NCI-H774 (cell line): Measurements from ENCODE around the gene PGA5.
A peak's percentile ranks its signal among the peaks of the same experiment; 100 is the strongest.

ENCODE experiments used
- DNase-seq: peaks from one replicate; lab custom pipeline; 2025; lab: John Stamatoyannopoulos, UW

Gene PGA5

DNA sequence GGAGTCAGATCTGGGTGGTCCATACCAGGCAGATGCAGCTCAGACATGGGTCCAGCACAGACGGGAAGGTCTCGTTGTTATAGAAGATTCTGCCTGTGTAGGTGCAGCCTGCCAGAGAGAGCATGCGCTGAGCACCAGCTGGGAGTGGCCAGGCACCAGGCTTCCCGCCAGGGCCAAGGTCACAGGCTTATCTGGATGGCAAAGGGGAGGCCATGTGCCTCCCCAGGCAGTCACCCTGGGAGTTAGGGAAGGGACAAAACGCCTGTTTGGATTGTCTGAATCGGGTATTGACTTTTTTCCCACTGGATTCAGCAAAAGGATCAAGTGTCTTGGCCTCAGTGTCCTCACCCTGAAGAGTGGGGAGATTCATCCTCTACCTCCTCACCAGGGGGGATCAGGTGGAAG lies 26.5 kb downstream of the PGA5 start:
- no peak for DNase-seq

DNA sequence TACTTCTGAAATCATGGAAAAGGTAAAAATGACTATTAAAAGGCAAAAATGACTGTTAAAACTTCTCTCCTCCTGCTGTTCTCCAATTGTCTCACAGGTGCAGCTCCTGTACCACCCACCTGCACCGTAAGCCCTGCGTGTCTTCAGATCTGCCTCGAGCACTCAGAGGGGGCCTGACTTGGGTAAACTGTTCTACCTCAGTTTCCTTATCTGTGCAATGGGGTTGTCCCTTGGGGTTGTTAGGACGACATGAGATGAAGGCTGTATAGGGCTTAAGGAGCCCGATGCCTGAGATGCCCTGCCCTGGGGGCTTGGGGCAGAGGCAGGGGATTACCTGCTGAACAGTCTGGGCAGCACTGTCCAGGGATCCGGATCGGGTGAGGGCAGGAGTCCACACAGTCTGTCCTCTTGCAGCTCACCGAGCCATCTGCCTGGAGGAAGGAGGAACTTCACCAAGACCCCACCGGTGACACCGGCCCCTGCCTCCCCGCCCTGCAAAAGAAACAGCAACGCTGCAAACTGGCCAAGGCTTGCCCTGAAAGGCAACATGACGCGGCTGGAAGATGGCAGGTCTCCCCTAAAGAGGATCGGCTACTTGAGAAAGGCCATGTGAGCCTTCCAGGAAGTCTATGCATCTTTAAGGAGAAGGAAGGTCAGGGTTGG lies 27.7 kb downstream of the PGA5 start:
- DNase-seq: no peak

DNA sequence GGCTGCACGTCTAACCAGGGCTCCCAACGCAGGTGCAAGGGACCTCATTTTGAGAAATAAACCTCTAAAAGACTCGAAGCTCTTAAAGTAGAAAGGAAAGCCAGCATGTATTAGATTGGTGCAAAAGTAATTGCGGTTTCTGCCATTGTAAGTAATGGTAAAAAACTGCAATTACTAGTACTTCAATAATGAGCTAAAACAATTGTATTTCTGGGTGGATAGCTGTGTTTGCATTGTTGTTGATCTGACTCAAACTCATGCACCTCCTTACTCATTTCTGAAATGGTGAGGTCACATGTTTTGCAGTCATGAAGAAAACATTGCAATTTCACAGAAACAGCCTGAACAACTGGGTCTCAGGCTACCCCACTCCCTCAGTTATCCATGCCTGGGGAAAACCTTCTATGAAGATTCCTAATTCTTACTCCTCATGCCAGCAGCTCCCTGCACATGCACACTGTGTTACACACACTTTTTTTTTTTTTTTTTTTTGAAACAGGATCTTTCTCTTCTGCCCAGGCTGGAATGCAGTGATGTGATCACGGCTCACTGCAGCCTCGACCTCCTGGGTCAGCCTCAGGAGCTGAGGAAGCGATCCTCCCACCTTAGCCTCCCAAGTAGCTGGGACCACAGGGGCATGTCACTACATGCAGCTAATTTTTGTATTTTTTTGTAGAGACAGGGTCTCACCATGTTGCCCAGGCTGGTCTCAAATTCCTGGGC lies 29.5 kb downstream of the PGA5 start:
- DNase-seq: no peak

DNA sequence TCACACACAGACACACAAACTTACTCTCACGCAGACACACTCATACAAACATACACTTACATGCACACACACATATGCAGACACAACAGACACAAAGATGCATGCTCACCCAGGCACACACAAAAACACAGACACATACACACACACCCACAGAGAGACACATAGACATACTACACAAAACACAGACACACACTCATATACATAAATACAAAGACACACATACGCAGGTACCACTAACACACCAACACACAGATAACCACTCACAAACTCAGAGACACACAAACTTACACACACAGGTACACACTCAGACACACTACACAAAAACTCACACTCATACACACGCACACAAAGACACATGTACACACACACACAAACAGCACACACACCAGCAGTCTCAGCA lies 31.8 kb downstream of the PGA5 start:
- no peak for DNase-seq

DNA sequence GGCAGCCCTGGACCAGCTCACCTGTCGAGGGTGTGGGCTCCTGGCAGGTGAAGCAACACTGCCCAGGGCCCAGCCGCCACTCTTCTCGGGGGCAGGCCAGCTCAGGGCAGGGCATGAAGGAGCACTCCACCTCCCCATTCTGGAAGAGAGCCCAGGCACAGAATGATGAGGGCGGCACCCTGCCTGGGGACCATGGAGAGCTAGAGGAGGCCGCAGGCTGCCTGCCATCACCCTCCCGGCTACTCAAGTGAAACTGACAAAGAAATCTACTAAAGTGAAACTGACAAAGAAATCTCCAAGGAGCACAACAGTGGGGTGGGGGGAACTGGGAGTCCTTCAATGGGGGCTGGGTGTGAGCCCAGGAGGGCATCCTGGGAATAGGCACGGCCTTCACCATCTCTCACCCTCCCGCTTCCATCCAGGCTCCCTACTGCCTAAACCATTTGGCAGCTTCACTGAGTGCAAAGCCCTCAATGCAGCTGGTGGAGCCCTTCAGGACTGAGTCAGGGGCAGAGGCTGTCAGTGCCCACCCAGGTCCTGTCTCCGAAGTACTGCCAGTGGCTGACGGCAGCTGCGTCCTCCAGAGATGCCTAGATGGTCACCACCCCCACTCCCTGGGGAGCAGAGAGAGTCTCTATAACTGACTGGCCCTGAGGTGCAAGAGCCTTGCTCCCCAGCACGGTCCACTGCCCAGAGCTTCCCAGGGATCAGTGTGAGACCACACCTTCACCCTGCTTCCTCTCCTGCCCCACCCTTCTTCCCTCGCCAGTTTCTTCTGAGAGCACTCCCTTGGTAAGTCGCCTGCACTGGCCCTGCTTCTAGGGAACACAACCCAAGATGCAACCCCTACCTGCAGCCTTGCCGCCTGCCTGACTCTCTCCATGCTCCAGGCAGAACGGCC lies 32.5 kb downstream of the PGA5 start:
- DNase-seq: no peak

DNA sequence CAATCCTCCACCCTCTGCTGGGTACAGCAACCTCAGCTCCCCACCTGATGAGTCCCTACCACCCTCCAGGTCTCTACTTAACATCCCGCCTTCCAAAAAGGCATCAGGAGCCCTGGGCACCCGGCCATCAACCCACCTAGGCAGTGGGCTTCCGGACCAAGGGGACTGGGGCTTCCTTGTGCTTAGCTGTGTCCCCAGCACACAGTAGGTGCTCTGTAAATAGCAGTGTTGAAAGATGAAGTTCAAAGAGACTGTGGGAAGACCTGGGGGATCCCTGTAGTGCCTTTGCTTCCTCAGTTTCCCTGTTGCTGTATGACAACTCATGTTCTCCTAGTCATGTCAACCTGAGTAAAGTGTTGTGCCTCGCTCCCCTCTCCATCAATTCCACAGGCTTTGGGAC lies 33.1 kb downstream of the PGA5 start:
- no peak for DNase-seq

DNA sequence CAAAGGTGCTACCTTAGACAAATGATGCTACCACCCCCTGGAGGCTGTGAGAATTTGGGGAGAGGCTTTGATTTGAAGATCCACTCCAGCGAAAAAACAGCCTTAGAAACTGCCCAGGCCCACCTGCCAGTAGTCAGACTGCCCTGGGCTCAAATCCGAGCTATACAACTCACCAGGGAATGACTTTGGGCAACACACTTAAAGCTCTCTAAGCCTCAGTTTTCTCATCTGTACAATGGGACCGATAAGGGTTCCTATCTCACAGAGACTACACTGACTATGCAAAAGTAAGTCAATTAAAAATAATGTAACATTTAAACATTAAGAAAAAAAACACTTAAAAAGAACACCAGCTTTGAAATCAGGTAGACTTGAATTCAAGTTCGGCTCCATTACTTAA lies 34.2 kb downstream of the PGA5 start:
- DNase-seq: no peak

DNA sequence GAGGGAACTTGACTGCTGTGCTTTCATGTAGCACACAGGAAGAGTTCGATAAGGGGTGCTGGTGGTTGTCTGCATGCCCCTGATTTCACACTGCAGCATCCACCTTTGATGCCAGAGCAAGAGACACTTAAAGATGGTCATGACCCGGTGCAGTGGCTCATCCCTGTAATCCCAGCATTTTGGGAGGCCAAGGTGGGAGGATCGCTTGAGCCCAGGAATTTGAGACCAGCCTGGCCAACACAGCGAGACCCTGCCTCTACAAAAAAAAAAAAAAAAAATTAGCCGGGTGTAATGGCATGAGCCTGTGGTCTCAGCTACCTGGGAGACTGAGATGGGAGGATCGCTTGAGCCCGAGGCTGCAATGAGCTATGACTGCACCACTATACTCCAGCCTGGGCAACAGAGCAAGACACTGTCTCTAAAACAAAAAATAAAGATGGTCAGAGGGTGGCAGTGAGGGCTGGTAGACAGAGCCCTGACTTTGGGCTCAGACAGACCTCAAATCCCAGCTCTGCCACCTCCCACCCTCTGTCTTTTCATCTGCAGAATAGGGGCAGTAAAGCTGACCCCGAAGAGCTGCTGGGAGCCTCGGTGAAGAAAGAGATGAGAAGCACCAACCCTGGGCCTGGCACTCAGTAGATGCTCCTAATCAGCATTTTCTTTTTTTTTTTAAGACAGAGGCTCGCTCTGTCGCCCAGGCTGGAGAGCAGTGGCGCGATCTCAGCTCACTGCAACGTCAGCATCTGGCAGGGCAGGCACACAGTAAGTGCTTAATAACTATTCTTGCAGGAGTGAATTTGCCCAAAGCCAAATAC lies 36.4 kb downstream of the PGA5 start:
- DNase-seq: no peak

DNA sequence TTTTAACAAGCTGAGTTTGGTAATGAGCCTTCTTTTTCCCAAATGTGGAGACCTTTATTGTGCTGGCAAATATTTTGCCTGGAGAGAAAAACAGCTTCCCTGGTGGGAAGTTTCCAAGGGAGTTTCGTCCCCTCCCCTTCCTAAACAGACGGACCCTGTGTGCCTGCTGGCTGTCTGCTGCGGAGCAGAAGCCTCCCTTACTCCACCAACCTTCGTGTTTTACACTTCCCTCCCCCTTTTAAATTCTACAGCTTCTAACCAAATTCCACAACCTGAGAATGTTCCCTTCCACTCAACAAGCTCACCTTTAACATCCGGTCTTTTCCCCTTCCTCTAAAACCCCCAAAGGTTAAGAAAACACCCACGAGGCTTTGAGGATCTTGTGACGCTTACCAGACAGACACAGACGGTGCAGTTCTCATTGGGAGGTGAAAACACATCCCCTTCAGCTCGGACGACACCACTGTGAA lies 37.1 kb downstream of the PGA5 start:
- no peak for DNase-seq

DNA sequence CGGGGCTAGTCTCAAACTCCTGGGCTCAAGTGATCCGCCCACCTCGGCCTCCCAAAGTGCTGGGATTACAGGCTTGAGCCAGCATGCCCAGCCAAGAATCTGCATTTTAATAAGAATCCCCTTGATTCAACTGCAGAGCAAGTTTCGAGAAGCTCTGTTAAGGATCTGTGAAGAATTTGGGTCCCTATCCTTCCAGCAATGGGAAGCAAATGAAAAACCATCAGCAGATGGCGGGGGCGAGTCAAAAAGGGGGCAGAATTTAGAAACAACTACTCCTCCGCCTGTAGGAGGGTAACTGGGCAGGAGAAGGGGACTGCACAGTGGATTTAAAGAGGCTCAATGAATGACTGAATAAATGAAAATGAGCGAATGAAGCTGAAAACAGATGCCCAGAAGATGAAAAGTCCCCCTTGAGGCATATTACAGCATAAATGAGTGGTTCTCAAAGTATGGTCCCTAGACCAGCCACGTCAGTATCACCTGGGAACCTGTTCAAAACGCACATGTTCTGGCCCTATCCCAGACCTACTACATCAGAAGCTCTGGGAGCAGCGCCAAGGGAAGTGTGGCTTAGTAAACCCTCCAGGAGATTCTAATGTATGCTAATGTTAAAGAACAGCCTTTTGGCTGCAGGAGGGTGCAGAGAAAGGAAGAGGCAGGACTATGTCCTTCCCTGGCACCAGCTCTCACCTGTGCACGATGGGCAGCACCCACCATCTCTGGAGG lies 39.1 kb downstream of the PGA5 start:
- no peak for DNase-seq

DNA sequence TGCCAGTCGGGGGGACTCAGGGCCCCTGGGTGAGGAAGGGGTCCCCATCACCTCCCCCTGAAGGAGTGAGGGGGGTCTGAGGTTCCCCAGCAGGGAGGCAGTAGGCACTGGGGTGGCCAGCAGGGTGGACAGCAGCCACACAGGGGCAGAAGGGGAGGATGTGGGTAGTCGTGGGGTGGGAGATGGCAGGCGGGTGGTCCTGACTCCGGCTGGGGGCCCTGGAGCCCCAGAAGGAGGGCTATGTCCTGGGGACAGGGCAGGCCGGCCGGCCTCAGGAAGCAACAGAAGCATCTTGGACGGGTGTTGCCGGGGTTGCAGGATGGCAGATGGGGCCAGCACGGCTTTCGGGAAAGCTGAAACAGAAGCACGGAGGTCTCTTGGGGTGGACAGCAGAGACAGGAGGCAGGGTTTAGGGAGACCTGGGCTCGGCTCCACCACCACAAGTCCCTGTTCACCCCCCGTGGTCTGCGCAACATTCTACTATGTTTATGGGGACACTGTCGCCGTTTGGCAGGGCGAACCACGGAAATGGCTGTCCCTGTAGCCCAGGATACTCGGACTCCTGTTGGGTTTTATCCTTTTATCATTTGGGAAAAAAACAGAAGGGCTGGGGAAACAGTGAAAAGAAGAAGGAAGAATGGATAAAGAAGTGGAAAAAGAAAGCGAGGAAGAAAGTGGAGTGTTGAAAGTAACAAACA lies 40.1 kb downstream of the PGA5 start:
- no peak for DNase-seq

DNA sequence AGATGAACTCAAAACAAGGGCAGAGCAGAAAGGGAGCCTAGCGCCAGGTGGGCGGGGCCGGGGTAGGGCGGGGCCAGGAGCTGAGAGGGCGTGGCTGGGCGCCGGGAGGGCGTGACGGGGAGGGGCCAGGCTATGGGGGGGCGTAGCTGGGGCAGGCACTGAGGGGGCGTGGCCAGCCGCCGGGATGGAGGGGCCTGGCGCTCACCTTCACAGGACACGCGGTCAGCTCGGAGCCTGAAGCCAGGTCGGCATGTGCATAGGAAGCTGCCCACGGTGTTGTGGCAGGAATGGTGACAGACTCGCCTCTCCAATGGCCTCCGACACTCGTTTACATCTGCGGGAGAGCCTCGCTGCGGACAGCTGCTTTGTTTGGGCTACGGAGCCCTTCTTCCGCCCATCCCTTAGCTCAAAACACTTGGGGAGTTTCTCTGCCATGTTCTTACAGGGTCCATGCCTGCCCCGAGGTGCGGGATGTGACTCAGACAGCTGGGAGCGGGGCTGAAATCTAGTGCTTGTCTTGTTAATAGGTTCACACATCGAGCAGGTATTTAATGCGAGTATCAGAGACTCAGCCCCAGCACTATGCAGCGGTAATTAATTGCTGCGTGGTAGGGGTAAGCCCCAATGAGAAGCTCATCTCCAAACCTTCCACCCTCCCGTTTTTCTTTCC lies 40.7 kb downstream of the PGA5 start:
- DNase-seq: peak; percentile 63

DNA sequence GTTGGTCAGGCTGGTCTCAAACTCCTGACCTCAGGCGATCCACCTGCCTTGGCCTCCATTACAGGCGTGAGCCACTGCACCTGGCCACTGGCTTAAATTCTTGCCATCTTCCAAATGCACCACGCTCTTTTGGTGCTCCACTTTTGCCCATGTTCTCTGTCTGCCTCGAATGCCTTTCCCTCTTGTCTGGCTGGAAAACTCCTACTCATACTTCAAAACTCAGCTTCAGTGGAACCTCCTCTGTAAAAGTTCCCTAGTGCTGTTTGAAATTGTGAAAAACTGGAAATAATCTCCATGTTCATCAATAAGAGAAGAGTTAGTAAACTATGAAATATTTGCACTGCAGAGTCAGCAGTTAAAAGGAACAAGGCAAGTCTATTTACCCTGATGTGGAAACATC lies 42.6 kb downstream of the PGA5 start:
- DNase-seq: no peak

DNA sequence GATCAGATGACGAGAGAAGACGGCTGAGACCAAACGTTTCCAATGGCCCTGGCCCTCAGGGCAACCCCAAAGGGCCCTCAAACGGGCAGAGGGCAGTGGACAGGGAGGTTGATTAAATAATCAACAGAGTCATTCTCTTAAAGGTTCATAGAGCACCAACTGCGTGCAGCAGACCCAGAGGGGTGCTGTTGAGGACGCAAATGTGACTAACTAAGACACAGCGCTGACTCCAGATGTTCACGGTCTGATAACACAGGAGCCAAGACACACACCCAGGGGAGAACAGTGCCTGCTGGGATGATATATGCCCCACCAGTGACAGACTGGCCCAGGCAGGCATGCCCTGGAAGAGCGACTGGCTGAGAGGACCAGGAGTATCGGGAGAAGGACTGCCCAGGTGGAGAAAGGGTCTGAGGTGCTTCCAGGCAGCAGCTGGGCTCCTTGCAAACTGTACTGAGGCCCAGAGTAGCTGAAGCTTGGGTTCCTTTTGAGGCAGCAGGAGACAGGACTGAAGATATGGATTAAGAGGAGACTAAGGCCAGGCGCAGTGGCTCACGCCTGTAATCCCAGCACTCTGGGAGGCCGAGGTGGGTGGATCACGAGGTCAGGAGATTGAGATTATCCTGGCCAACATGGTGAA lies 46.5 kb downstream of the PGA5 start:
- no peak for DNase-seq

DNA sequence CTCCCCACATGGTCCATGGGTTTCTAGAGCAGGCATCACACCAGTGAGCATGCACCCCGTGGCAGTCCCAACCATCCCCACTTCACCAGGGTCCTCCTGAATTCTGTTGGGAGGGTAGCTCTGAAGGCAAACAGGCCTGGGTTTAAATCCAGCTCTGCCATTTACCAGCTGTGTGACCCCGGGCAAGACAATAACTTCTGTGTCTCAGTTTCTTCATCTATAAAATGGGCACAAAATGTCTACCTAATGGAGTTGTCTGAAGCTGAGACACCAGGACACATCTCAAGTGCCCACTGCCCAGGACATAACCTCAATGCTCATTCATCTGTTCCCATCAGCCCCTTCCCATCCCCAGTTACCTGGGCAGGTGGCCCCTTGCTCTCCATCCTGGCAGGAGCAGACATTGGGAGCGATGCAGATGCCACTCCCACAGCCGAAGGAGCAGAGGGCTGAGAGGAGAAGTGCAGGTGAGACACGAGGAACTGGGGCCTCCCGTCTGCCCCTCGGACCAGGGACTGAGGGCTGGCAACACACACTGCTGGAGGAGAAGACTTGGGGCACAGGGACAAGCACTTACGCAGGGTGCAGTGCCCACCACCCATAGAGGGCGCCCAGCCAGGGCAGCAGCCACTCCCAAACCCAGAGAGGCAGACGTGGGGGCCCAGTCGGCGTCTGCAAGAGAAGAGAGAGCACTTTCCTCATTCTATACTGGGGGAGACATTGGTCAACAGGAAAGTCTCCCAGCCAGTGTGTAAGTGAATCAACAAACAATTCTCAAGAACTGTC lies 50.1 kb downstream of the PGA5 start:
- no peak for DNase-seq

DNA sequence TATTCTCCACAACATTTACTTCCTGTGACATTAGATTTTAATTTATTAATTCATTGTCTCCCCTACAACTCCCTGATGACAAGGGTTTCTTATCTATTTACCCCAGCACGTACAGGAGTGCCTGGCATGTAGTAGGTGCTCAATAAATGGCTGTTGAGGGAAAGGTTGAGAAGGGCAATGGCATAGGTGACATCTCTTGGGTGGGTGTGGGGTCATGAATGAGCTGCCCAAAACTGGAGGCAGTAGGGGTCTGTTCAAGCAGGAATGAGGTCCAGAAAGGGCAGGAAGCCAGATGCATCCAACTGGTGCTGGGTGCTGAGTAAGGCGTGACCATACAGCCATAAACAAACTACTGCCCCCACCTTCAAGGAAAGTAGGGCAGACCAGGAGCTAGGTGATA lies 51.4 kb downstream of the PGA5 start:
- no peak for DNase-seq

DNA sequence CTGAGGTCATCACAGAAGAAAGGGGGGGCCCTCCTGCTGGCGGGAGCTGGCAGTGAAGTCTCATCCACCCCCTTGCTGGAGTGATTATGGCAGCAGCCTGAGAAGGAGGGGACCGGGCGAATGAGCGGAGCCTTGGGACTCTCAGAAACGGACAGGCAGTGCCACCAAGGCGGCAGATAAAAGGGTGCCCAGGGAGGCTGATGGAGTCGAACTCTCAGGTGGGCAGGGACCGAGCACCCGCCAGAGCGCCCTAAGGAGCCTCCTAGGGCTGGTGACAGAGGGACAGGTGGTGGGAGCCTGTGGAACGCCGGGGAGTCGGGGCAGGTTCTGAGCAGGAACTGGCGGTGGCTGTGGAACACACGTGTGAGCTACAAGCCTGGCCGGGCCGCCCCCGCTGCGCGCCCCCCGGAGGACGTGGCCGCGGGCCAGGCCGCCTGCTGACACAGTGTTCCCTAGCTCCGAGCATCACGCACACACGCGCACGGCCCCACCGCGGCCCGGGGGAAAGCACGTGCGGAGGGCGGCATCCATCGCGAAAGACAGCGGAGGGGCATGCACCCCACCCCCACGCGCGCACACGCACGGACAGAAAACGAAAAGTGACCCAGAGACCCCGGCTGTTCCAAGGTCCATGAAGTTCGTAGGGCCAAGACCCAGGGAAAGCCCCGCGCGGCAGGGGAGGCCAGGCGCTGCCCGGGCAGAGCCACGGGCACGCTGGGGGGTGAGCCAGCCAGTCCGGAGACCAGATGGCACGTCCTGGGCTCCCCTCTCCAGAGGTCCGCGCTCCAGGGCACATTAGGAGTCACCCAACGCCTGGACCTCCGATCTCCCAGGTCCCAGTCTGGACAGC lies 53.1 kb downstream of the PGA5 start:
- DNase-seq: peak; percentile 46
